Fibroblast of mammary gland (primary cell): Measurements from ENCODE around the gene GPC6.
A peak's percentile ranks its signal among the peaks of the same experiment; 100 is the strongest.

Source experiments
- DNase-seq: peaks from one replicate; pipeline ENCODE4 v3.0.0-alpha.2; 2010; ENCODE audit warnings: low read depth
- H3K4me3 ChIP-seq: 2 replicates; pipeline ENCODE4 v1.5.1; 2011; ENCODE audit warnings: low read depth, mild to moderate bottlenecking, low read length, moderate library complexity; ENCODE audit not compliant: control insufficient read depth
- TF ChIP-seq, protein P1 (sequence below): conservative IDR thresholded peaks from 2 replicates; pipeline ENCODE4 v1.5.1; 2011; ENCODE audit warnings: low read depth, low read length, inconsistent platforms; ENCODE audit not compliant: control insufficient read depth, insufficient read depth

GPC6 gene

GRCh38 chr13:94232956-94233355 is 1006.3 kb downstream of the GPC6 start:
- TF ChIP-seq, protein P1, sequence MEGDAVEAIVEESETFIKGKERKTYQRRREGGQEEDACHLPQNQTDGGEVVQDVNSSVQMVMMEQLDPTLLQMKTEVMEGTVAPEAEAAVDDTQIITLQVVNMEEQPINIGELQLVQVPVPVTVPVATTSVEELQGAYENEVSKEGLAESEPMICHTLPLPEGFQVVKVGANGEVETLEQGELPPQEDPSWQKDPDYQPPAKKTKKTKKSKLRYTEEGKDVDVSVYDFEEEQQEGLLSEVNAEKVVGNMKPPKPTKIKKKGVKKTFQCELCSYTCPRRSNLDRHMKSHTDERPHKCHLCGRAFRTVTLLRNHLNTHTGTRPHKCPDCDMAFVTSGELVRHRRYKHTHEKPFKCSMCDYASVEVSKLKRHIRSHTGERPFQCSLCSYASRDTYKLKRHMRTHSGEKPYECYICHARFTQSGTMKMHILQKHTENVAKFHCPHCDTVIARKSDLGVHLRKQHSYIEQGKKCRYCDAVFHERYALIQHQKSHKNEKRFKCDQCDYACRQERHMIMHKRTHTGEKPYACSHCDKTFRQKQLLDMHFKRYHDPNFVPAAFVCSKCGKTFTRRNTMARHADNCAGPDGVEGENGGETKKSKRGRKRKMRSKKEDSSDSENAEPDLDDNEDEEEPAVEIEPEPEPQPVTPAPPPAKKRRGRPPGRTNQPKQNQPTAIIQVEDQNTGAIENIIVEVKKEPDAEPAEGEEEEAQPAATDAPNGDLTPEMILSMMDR = no peak
- H3K4me3 ChIP-seq = no peak overlapping the region
- DNase-seq = peak; percentile 35

DNA sequence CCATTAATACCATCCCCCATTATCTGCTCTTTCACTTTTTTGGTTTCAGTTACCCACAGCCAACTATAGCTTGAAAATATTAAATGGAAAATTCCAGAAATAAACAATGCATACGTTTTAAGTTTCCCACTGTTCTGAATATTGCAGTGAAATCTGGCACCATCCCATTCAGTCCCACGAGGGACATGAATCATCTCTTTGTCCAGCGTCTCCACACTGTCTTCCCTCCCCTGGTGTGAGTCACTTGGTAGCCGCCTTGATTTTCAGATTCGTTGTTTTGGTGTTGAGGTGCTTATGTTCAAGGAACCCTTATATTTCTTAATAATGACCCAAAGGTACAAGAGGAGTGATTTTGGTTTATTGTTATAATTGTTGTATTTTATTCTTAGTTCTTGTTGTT is 1006.8 kb downstream of the GPC6 start:
- TF ChIP-seq, protein P1 = no peak
- peak; percentile 98 for DNase-seq
- H3K4me3 ChIP-seq = no peak overlapping the region

DNA sequence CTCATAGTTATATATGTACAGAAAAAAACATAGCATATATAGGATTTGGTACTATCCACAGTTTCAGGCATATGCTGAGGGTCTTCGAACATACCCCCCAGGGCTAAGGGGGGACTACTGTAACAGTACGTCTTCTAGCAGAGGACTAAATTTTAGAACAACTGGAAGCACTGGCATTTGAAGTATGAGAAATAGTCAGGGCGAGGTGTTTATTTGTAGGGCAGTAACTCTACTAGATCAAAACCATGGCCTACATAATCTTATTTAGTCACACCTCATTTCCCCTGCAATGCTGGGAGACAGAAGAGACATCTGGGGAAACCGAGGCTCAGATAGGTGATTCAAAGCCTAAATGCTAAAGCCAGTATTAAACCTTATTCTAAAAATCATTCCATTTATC is 1007.2 kb downstream of the GPC6 start:
- no peak for DNase-seq
- H3K4me3 ChIP-seq = no peak overlapping the region
- TF ChIP-seq, protein P1 = no peak

GRCh38 chr13:94234738-94235137 is 1008.1 kb downstream of the GPC6 start:
- TF ChIP-seq, protein P1 = no peak
- no peak overlapping the region for H3K4me3 ChIP-seq

DNA sequence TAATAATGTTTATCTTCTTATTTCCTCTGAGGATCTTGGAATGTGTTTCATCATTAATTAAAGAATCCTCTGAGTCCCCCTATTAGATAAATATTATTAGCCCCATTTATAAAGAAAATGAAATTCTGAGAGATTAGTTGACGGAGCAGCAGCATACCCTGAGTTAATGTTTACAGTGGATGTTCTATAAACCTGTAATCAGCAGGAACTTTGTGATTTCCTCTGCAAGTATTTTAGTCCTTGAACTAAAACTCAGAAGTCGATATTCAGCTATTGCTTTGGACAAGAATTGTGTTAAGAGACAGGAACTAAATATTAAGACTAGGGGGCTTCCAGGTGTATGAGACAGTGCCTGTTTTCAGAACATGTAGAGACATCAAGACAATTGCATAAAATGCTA is 1009.5 kb downstream of the GPC6 start:
- TF ChIP-seq, protein P1 = no peak
- no peak overlapping the region for H3K4me3 ChIP-seq
- no peak for DNase-seq

More at GRCh38 chr13:94234738-94235137, 1008.1 kb downstream of the GPC6 start:
- DNase-seq = no peak

DNA sequence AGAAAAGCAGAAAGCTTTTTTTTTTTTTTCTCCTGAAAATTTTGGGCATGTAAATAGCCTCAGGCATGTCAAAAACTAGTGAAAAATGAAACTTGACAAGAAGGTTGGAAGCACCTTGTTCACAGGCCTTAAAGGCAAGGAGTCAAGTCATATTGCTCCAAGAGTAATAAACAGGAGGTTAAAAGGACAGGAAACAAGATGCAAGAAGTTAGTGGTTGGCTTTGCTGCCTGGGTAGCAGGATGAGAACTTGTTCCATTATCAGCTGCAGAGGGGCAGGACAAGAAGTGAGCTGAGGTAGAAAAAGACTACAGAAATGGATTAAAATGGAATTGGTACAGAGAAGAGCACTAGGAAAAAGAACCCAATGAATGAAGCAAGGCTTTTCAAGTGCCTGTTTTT is 1010.3 kb downstream of the GPC6 start:
- TF ChIP-seq, protein P1 = no peak
- DNase-seq = no peak

DNA sequence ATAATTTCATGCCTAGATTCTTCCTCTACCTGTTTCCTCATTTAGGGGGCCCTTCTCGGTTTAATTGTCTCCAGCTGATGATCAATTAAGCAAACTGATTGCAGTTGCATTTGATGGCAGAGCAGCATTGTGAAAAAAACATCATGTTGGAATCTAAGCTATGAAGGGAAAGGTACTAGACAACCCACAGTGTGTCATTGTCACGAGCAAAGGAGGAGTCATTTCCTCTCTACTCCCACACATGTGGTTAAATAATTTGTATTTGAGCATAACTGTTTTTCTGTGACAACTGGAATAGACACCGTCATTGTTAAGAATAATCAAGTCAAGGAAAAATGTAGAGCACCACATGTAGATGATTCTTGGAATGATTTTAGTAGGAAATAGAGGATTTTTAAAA is 1012.5 kb downstream of the GPC6 start:
- peak; percentile 88 for DNase-seq
- TF ChIP-seq, protein P1 = no peak
- no peak overlapping the region for H3K4me3 ChIP-seq

More for the DNA sequence above, 1010.3 kb downstream of the GPC6 start:
- no peak overlapping the region for H3K4me3 ChIP-seq
